Measurements from ENCODE around the gene NTM.

Gene NTM

GRCh38 chr11:132125988-132126871 is 755.8 kb downstream of the NTM start:
- Mint-ChIP-seq H3K9me3 (no peaks in the 10 kb centered on the region), H3K27ac (no peak overlapping the region), H3K27me3 (peaks cover 34% of the 10 kb centered on the region), H3K36me3 (ENCODE audit: low read depth) (no peaks in the 10 kb centered on the region), H3K4me1 (ENCODE audit: low read depth) (peaks cover 7% of the 10 kb centered on the region), H3K4me3 (no peak overlapping the region)
- intact Hi-C loops (cut with micrococcal nuclease) = loop anchor here (2.0 kb wide), 1 partner anchor 377 kb away; no protein-coding TSS in a partner anchor

GRCh38 chr11:132126973-132127899 is 756.8 kb downstream of the NTM start:
- Mint-ChIP-seq H3K27me3 (peaks cover 36% of the 10 kb centered on the region), H3K36me3 (ENCODE audit: low read depth) (no peaks in the 10 kb centered on the region), H3K4me1 (ENCODE audit: low read depth) (peaks cover 7% of the 10 kb centered on the region), H3K27ac (no peak overlapping the region), H3K4me3 (no peak overlapping the region), H3K9me3 (no peaks in the 10 kb centered on the region)
- intact Hi-C loops (cut with micrococcal nuclease) = loop anchor here (1.0 to 2.0 kb wide), 2 partner anchors 260 to 378 kb away; no protein-coding TSS in a partner anchor

GRCh38 chr11:132127900-132128288 is 757.5 kb downstream of the NTM start:
- no peak overlapping the region for H3K4me3 Mint-ChIP-seq
- intact Hi-C loops (cut with micrococcal nuclease) = loop anchor here (1.0 to 2.0 kb wide), 2 partner anchors 261 to 379 kb away; no protein-coding TSS in a partner anchor
- H3K27me3 Mint-ChIP-seq = peaks cover 34% of the 10 kb centered on the region
- H3K4me1 Mint-ChIP-seq (ENCODE audit: low read depth) = peaks cover 7% of the 10 kb centered on the region
- H3K36me3 Mint-ChIP-seq (ENCODE audit: low read depth) = no peaks in the 10 kb centered on the region
- no peaks in the 10 kb centered on the region for H3K9me3 Mint-ChIP-seq
- no peak overlapping the region for H3K27ac Mint-ChIP-seq

GRCh38 chr11:132131047-132131446 is 760.6 kb downstream of the NTM start:
- Mint-ChIP-seq H3K4me1 (ENCODE audit: low read depth) (peaks cover 7% of the 10 kb centered on the region), H3K36me3 (ENCODE audit: low read depth) (no peaks in the 10 kb centered on the region)

GRCh38 chr11:132131961-132132360 is 761.5 kb downstream of the NTM start:
- peaks cover 7% of the 10 kb centered on the region for H3K4me1 Mint-ChIP-seq (ENCODE audit: low read depth)
- no peaks in the 10 kb centered on the region for H3K9me3 Mint-ChIP-seq
- H3K27ac Mint-ChIP-seq = no peak overlapping the region
- intact Hi-C loops (cut with micrococcal nuclease) = no loop called here
- H3K36me3 Mint-ChIP-seq (ENCODE audit: low read depth) = no peaks in the 10 kb centered on the region
- H3K27me3 Mint-ChIP-seq = peaks cover 35% of the 10 kb centered on the region
- H3K4me3 Mint-ChIP-seq = no peak overlapping the region

More at GRCh38 chr11:132131047-132131446, 760.6 kb downstream of the NTM start:
- Mint-ChIP-seq H3K4me3 (no peak overlapping the region), H3K9me3 (no peaks in the 10 kb centered on the region), H3K27me3 (peaks cover 35% of the 10 kb centered on the region), H3K27ac (no peak overlapping the region)
- intact Hi-C loops (cut with micrococcal nuclease) = no loop called here

GRCh38 chr11:132134322-132134721 is 763.9 kb downstream of the NTM start:
- intact Hi-C loops (cut with micrococcal nuclease) = no loop called here

GRCh38 chr11:132137289-132137980 is 767.0 kb downstream of the NTM start:
- Mint-ChIP-seq H3K27me3 (peaks cover 21% of the 10 kb centered on the region), H3K36me3 (ENCODE audit: low read depth) (no peaks in the 10 kb centered on the region), H3K4me1 (ENCODE audit: low read depth) (no peaks in the 10 kb centered on the region), H3K9me3 (no peaks in the 10 kb centered on the region), H3K27ac (no peak overlapping the region), H3K4me3 (no peak overlapping the region)
- intact Hi-C loops (cut with micrococcal nuclease) = no loop called here

More at GRCh38 chr11:132134322-132134721, 763.9 kb downstream of the NTM start:
- Mint-ChIP-seq H3K4me1 (ENCODE audit: low read depth) (peaks cover 7% of the 10 kb centered on the region), H3K9me3 (no peaks in the 10 kb centered on the region), H3K36me3 (ENCODE audit: low read depth) (no peaks in the 10 kb centered on the region), H3K4me3 (no peak overlapping the region), H3K27ac (no peak overlapping the region), H3K27me3 (peaks cover 38% of the 10 kb centered on the region)

GRCh38 chr11:132137981-132138313 is 767.5 kb downstream of the NTM start:
- intact Hi-C loops (cut with micrococcal nuclease) = no loop called here
- H3K4me3 Mint-ChIP-seq = no peak overlapping the region
- H3K9me3 Mint-ChIP-seq = no peaks in the 10 kb centered on the region
- no peaks in the 10 kb centered on the region for H3K4me1 Mint-ChIP-seq (ENCODE audit: low read depth)
- no peaks in the 10 kb centered on the region for H3K36me3 Mint-ChIP-seq (ENCODE audit: low read depth)
- H3K27ac Mint-ChIP-seq = no peak overlapping the region
- peaks cover 21% of the 10 kb centered on the region for H3K27me3 Mint-ChIP-seq

- Mint-ChIP-seq H3K27me3 (peaks cover 15% of the 10 kb centered on the region), H3K27ac (no peak overlapping the region), H3K4me1 (ENCODE audit: low read depth) (no peaks in the 10 kb centered on the region), H3K36me3 (ENCODE audit: low read depth) (no peaks in the 10 kb centered on the region), H3K9me3 (no peaks in the 10 kb centered on the region), H3K4me3 (no peak overlapping the region)
- intact Hi-C loops (cut with micrococcal nuclease) = no loop called here
These were observed 768.8 kb downstream of the NTM start for GRCh38 chr11:132139181-132139580.

- Mint-ChIP-seq H3K27me3 (peaks cover 15% of the 10 kb centered on the region), H3K36me3 (ENCODE audit: low read depth) (no peaks in the 10 kb centered on the region)
These were observed 769.6 kb downstream of the NTM start for GRCh38 chr11:132140056-132140455.

GRCh38 chr11:132142121-132142520 is 771.7 kb downstream of the NTM start:
- Mint-ChIP-seq H3K36me3 (ENCODE audit: low read depth) (no peaks in the 10 kb centered on the region), H3K4me1 (ENCODE audit: low read depth) (no peaks in the 10 kb centered on the region), H3K9me3 (no peaks in the 10 kb centered on the region), H3K27me3 (peaks cover 15% of the 10 kb centered on the region), H3K27ac (no peak overlapping the region), H3K4me3 (no peak overlapping the region)
- intact Hi-C loops (cut with micrococcal nuclease) = no loop called here

More at GRCh38 chr11:132140056-132140455, 769.6 kb downstream of the NTM start:
- H3K9me3 Mint-ChIP-seq = no peaks in the 10 kb centered on the region
- H3K4me1 Mint-ChIP-seq (ENCODE audit: low read depth) = no peaks in the 10 kb centered on the region
- no peak overlapping the region for H3K4me3 Mint-ChIP-seq
- intact Hi-C loops (cut with micrococcal nuclease) = no loop called here
- no peak overlapping the region for H3K27ac Mint-ChIP-seq

GRCh38 chr11:132142554-132142953 is 772.1 kb downstream of the NTM start:
- H3K36me3 Mint-ChIP-seq (ENCODE audit: low read depth) = no peaks in the 10 kb centered on the region
- peaks cover 14% of the 10 kb centered on the region for H3K27me3 Mint-ChIP-seq
- no peaks in the 10 kb centered on the region for H3K9me3 Mint-ChIP-seq
- H3K27ac Mint-ChIP-seq = no peak overlapping the region
- intact Hi-C loops (cut with micrococcal nuclease) = no loop called here
- H3K4me3 Mint-ChIP-seq = no peak overlapping the region
- H3K4me1 Mint-ChIP-seq (ENCODE audit: low read depth) = no peaks in the 10 kb centered on the region

GRCh38 chr11:132147464-132147863 is 777.0 kb downstream of the NTM start:
- Mint-ChIP-seq H3K4me3 (no peak overlapping the region), H3K36me3 (ENCODE audit: low read depth) (no peaks in the 10 kb centered on the region), H3K4me1 (ENCODE audit: low read depth) (no peaks in the 10 kb centered on the region), H3K27me3 (peaks cover 13% of the 10 kb centered on the region), H3K9me3 (no peaks in the 10 kb centered on the region), H3K27ac (no peak overlapping the region)
- intact Hi-C loops (cut with micrococcal nuclease) = no loop called here
